ENCODE results near the gene TSHZ2. TPM values are rescaled to one million over a fixed set of nuclear protein-coding genes. Genes with fewer than 3 reads are reported as not detected.

The TSHZ2 gene
- total RNA-seq, 1 donor from 2014 or later: 51.9 TPM

DNA sequence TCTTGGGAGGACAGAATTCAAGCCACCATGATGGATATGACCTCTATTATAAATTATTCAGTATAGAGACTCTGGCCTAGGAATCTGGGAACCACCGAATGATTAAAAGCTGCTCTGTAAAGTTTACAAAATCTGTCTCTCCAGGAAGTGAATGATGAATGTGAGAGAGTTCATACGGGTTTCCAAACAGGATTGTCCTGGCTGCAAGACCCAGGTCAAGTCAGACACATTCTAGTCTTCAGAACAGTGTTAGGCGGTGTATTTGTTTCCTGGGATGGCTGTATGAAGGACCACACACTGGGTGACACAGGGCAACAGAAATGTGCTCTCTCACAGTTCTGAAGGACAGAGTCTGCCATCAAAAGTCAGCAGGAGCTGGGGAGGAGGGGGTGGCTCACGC is 399.1 kb downstream of the TSHZ2 start:
- no peaks in the 10 kb centered on the region for H3K36me3 ChIP-seq
- H3K4me3 ChIP-seq: no peak overlapping the region
- intact Hi-C loops (cut with DNase I): no loop called here
- H3K9me3 ChIP-seq: no peaks in the 10 kb centered on the region
- H3K27ac ChIP-seq: no peak overlapping the region
- no peak for DNase-seq (ENCODE audit: low spot score in 2 of 2)
- H3K4me1 ChIP-seq: no peaks in the 10 kb centered on the region
- no peaks in the 10 kb centered on the region for H3K27me3 ChIP-seq
- TF ChIP-seq, protein P1, sequence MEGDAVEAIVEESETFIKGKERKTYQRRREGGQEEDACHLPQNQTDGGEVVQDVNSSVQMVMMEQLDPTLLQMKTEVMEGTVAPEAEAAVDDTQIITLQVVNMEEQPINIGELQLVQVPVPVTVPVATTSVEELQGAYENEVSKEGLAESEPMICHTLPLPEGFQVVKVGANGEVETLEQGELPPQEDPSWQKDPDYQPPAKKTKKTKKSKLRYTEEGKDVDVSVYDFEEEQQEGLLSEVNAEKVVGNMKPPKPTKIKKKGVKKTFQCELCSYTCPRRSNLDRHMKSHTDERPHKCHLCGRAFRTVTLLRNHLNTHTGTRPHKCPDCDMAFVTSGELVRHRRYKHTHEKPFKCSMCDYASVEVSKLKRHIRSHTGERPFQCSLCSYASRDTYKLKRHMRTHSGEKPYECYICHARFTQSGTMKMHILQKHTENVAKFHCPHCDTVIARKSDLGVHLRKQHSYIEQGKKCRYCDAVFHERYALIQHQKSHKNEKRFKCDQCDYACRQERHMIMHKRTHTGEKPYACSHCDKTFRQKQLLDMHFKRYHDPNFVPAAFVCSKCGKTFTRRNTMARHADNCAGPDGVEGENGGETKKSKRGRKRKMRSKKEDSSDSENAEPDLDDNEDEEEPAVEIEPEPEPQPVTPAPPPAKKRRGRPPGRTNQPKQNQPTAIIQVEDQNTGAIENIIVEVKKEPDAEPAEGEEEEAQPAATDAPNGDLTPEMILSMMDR (IDR thresholded peaks at IDR 0.05): no peak

DNA sequence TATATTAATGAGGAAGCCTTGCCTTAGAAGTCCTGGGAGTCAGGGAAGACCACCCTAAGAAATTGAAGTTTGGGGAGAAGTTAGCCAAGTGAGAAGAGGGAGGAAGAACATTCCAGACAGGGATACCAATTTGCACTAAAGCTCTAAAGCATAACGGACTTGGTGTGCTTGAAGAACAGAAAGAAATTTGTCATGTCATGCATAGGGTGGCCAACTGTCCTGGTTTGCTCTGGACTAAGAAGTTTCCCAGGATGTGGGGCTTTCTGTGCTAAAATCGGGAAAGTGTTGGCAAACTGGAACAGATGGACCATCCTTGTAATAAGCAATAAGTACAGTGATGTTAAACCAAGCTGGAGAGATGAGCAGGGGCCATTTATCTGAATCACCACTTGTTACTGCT is 403.9 kb downstream of the TSHZ2 start:
- Histone ChIP-seq H3K9me3 (no peaks in the 10 kb centered on the region), H3K27ac (no peak overlapping the region), H3K4me1 (no peaks in the 10 kb centered on the region), H3K27me3 (no peaks in the 10 kb centered on the region), H3K4me3 (no peak overlapping the region), H3K36me3 (no peaks in the 10 kb centered on the region)
- DNase-seq (ENCODE audit: low spot score in 2 of 2): no peak
- intact Hi-C loops (cut with DNase I): no loop called here
- TF ChIP-seq, protein P1 (IDR thresholded peaks at IDR 0.05): no peak

DNA sequence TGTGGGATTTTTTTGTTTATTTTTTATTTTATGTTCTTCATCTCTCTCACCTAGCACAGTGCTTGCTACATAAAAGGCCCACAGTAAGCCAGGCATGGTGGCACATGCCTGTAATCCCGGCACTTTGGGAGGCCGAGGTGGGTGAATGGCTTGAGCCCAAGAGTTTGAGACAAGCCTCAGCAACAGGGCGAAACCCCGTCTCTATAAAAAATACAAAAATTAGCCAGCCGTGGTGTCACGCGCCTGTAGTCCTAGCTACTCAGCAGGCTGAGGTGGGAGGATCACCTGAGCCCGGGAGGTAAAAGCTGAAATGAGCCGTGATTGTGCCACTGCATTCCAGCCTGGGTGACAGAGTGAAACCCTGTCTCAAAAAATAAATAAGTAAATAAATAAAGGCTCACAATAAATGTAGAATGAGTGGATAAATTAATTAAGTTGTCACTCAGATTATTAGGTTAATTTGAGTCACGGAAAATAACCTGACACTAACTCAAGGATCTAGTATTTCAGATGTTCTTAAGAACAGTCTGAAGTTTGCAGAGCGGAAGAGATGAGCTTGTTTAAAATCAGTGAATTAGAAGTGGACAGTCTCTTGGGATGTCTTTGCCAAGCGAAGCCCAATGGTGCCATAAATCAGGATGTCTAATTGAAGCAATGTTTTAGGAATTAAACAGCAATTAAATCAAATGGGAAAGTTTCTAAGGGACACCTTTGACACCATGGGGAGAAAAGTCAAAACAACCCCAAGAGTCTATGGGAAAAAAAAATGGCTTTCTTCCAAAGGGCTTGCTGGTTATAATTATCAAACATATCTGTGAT is 407.1 kb downstream of the TSHZ2 start:
- H3K4me1 ChIP-seq: no peaks in the 10 kb centered on the region
- no peak overlapping the region for H3K4me3 ChIP-seq
- no peaks in the 10 kb centered on the region for H3K36me3 ChIP-seq
- TF ChIP-seq, protein P1 (IDR thresholded peaks at IDR 0.05): no peak
- intact Hi-C loops (cut with DNase I): no loop called here
- no peaks in the 10 kb centered on the region for H3K9me3 ChIP-seq
- H3K27me3 ChIP-seq: no peaks in the 10 kb centered on the region
- H3K27ac ChIP-seq: no peak overlapping the region
- no peak for DNase-seq (ENCODE audit: low spot score in 2 of 2)

DNA sequence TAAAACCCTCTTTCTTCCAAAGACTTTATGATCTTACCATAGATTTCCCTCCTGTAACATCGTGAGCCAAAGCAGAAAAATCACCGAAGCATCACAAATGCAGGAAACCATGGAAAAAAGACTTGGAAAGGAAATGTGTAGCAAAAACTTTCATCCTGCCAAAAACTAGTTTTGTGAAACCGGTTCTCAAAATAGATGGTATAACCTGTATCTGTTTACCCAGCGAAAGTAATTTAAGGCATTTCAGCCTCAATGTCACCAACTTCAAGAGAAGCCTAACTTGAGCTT is 407.6 kb downstream of the TSHZ2 start:
- intact Hi-C loops (cut with DNase I): no loop called here
- Histone ChIP-seq H3K36me3 (no peaks in the 10 kb centered on the region), H3K27ac (no peak overlapping the region), H3K4me3 (no peak overlapping the region), H3K4me1 (no peaks in the 10 kb centered on the region), H3K27me3 (no peaks in the 10 kb centered on the region), H3K9me3 (no peaks in the 10 kb centered on the region)
- DNase-seq (ENCODE audit: low spot score in 2 of 2): no peak
- TF ChIP-seq, protein P1 (IDR thresholded peaks at IDR 0.05): no peak

DNA sequence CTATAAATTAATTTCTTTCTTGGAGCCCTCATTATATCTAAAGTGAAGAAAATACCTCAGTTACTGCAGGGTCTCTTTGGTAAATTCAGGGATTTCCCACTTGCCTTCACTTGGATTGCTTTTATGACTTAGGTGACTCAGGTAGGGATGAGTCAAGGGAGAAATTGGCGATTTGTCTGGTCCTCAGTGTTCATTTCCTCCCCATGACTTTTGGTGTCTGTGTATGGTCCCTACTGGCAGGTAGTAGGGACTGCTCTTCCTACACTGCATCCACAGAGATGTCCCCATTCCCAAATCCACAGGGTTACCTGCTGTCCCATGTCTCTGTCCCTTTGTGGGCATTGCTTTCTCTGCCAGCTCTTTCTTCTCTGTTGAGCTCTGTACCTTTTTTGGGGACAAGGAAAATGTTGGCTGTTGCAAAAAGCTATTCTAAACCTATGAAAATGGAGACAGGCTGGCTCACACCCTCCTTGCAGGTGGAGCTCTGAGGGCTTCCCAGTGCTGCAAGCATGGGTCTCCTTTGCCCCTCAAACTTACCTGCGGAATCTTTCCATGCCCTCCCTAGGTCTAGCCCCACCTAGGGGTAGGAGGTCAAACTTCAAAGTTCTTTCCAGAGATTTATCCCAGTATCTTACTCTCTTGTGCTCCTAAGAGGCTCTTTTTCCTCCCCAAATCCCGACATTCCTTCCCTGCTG is 409.6 kb downstream of the TSHZ2 start:
- Histone ChIP-seq H3K4me1 (no peaks in the 10 kb centered on the region), H3K27me3 (no peaks in the 10 kb centered on the region), H3K36me3 (no peaks in the 10 kb centered on the region), H3K4me3 (no peak overlapping the region), H3K9me3 (no peaks in the 10 kb centered on the region), H3K27ac (no peak overlapping the region)
- TF ChIP-seq, protein P1 (IDR thresholded peaks at IDR 0.05): no peak
- no peak for DNase-seq (ENCODE audit: low spot score in 2 of 2)
- intact Hi-C loops (cut with DNase I): no loop called here

Measured in ascending aorta (tissue), 2 donors.